Nephron (organoid): ENCODE measurements around the gene ZDHHC14.
"Not testable (repeated sequence)": the region's sequence is repeated elsewhere in the genome, so short reads cannot be mapped to it uniquely, and the experiment has no call there.

Source experiments
- H3K27ac Mint-ChIP-seq, 3 experiments: 2 replicates each; pipeline ENCODE4 v1.8.0; 2020; ENCODE audit warnings: mixed read lengths in 3 of 3, mild to moderate bottlenecking in 2 of 3, moderate library complexity in 1 of 3
- H3K27me3 Mint-ChIP-seq: 2 replicates; pipeline ENCODE4 v1.8.0; 2021; ENCODE audit warnings: low read depth, mild to moderate bottlenecking, moderate library complexity, mixed read lengths
- H3K36me3 Mint-ChIP-seq: 2 replicates; pipeline ENCODE4 v1.8.0; 2020; ENCODE audit warnings: low read depth, mixed read lengths
- H3K4me1 Mint-ChIP-seq: 2 replicates; pipeline ENCODE4 v1.8.0; 2020; ENCODE audit warnings: mixed read lengths
- H3K4me3 Mint-ChIP-seq, 3 experiments: 2 replicates each; pipeline ENCODE4 v1.8.0; 2020; ENCODE audit warnings: mild to moderate bottlenecking in 3 of 3, mixed read lengths in 3 of 3, moderate library complexity in 2 of 3
- H3K9me3 Mint-ChIP-seq: 2 replicates; pipeline ENCODE4 v1.8.0; 2020; ENCODE audit warnings: mixed read lengths
- CTCF ChIP-seq, 3 experiments: fragments of 200-600 bp; sonication (generic); IDR thresholded peaks; one replicate each; pipeline ENCODE4 v1.5.0; 2021; ENCODE audit warnings: antibody characterized with exemption in 3 of 3; ENCODE audit not compliant: unreplicated experiment in 3 of 3

ZDHHC14 gene

GRCh38 chr6:157380779-157381561, at the start of gene ZDHHC14:
TSS of gene ZDHHC14 (plus strand) at chr6:157381190.
- Mint-ChIP-seq H3K4me3 (peak within 1 kb of the TSS; percentile 89 to 91 (median 90)), H3K9me3 (no peaks in the 10 kb centered on the region), H3K27me3 (peaks cover 20% of the 10 kb centered on the region), H3K36me3 (no peaks in the 10 kb centered on the region), H3K4me1 (peaks cover 26% of the 10 kb centered on the region), H3K27ac (peak within 1 kb of the TSS; percentile 51 to 89 (median 57))
- TF ChIP-seq CTCF (IDR thresholded peaks at IDR 0.05; ENCODE audit: unreplicated experiment in 3 of 3) = no peak

GRCh38 chr6:157332813-157333212, 48.2 kb upstream of the ZDHHC14 start:
- Mint-ChIP-seq H3K4me3 (no peak overlapping the region), H3K4me1 (peaks cover 13% of the 10 kb centered on the region), H3K27me3 (peaks cover 17% of the 10 kb centered on the region), H3K36me3 (no peaks in the 10 kb centered on the region), H3K9me3 (no peaks in the 10 kb centered on the region), H3K27ac (no peak overlapping the region)
- TF ChIP-seq CTCF (IDR thresholded peaks at IDR 0.05; ENCODE audit: unreplicated experiment in 3 of 3) = no peak

GRCh38 chr6:157333537-157333936, 47.5 kb upstream of the ZDHHC14 start:
- Mint-ChIP-seq H3K27me3 (peaks cover 17% of the 10 kb centered on the region), H3K4me3 (no peak overlapping the region), H3K9me3 (no peaks in the 10 kb centered on the region), H3K4me1 (peaks cover 6% of the 10 kb centered on the region), H3K36me3 (no peaks in the 10 kb centered on the region), H3K27ac (no peak overlapping the region)
- TF ChIP-seq CTCF (IDR thresholded peaks at IDR 0.05; ENCODE audit: unreplicated experiment in 3 of 3) = no peak

GRCh38 chr6:157333956-157334355, 47.0 kb upstream of the ZDHHC14 start:
- Mint-ChIP-seq H3K27ac (no peak overlapping the region), H3K27me3 (peaks cover 17% of the 10 kb centered on the region), H3K9me3 (no peaks in the 10 kb centered on the region), H3K4me3 (no peak overlapping the region), H3K36me3 (no peaks in the 10 kb centered on the region), H3K4me1 (peaks cover 5% of the 10 kb centered on the region)
- no peak for TF ChIP-seq CTCF (IDR thresholded peaks at IDR 0.05; ENCODE audit: unreplicated experiment in 3 of 3)

GRCh38 chr6:157335829-157336228, 45.2 kb upstream of the ZDHHC14 start:
- Mint-ChIP-seq H3K27ac (no peak overlapping the region), H3K4me3 (no peak overlapping the region), H3K4me1 (peaks cover 5% of the 10 kb centered on the region), H3K27me3 (peaks cover 8% of the 10 kb centered on the region), H3K36me3 (no peaks in the 10 kb centered on the region), H3K9me3 (no peaks in the 10 kb centered on the region)
- no peak for TF ChIP-seq CTCF (IDR thresholded peaks at IDR 0.05; ENCODE audit: unreplicated experiment in 3 of 3)

- H3K27ac Mint-ChIP-seq, H3K4me1 Mint-ChIP-seq, H3K4me3 Mint-ChIP-seq, H3K9me3 Mint-ChIP-seq, H3K36me3 Mint-ChIP-seq: not testable (repeated sequence)
- peaks cover 12% of the 10 kb centered on the region for H3K27me3 Mint-ChIP-seq
These were observed 43.7 kb upstream of the ZDHHC14 start for GRCh38 chr6:157337276-157337675.
